Measurements from ENCODE around the gene PPP1R36. TPM values are rescaled to one million over a fixed set of nuclear protein-coding genes. Genes with fewer than 3 reads are reported as not detected.

The PPP1R36 gene
- total and polyA plus RNA-seq, 12 donors: 0.27 to 2.2 (median 0.93) TPM

DNA sequence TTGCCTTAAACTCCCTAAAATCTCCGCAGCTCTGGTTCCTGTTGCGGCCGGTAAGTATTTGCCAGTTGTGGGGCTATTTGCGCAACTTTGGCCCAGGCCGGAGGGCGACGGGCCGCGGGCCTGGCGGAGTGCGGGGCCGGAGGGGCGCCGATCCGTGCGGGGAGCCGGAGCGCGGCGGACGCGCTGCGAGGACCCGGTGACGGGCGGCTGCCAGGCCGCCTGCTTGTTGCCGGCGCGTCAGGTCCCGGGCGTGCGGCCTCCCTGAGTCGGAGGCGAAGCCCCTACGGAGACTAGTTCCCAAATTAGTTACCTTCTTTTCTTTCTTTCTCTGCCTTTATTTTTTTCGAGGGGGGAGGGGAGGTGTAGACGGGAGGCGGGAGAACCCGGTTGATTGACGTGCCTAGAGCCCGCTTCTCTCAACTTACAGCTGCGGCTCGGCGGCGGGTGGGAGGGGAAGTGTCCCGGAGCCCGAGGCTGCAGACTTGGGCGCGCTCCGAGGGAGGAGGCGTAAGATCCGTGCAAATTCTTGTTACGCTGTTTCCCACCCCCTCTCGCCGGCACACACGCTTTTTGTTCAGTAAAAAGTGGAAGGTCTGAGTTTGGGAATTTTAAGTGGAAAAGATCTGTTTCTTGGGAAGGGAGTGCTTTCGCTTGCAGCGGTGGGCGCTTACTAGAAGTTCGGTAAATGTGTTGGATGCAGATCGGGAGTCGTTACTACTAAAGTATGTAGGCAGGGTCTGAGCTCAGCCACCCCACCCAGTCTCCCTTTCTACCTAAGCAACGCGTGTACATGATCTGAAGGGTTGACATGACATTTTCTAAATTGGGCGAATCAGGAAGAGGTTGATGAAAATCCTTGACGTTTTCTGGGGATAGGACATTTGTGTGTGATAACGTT, 44.6 kb upstream of the PPP1R36 start:
- Histone ChIP-seq H3K9me3 (replicated peaks in 1 of 3) (no peaks in the 10 kb centered on the region), H3K4me1 (replicated peaks in 1 of 2) (peaks cover 26 to 68% of the 10 kb centered on the region in 2 donors), H3K4me3 (peak overlapping the region; percentile 66 to 89 (median 74)), H3K27ac (peak overlapping the region; percentile 93 to 100 (median 99)), H3K27me3 (no peaks in the 10 kb centered on the region), H3K36me3 (replicated peaks in 1 of 2) (no peaks in the 10 kb centered on the region)
- DNase-seq: peak; percentile 87 to 94 (median 91)
- intact Hi-C loops (cut with DNase I): no loop called here
- WGBS, 4 donors: 0 to 1% (median 0%) methylated on average over 31 to 68 of the region's 68 CpGs
- no peak for TF ChIP-seq POLR2A (IDR thresholded peaks at IDR 0.05)
- TF ChIP-seq, protein P1, sequence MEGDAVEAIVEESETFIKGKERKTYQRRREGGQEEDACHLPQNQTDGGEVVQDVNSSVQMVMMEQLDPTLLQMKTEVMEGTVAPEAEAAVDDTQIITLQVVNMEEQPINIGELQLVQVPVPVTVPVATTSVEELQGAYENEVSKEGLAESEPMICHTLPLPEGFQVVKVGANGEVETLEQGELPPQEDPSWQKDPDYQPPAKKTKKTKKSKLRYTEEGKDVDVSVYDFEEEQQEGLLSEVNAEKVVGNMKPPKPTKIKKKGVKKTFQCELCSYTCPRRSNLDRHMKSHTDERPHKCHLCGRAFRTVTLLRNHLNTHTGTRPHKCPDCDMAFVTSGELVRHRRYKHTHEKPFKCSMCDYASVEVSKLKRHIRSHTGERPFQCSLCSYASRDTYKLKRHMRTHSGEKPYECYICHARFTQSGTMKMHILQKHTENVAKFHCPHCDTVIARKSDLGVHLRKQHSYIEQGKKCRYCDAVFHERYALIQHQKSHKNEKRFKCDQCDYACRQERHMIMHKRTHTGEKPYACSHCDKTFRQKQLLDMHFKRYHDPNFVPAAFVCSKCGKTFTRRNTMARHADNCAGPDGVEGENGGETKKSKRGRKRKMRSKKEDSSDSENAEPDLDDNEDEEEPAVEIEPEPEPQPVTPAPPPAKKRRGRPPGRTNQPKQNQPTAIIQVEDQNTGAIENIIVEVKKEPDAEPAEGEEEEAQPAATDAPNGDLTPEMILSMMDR (IDR thresholded peaks at IDR 0.05): no peak

GRCh38 chr14:64506721-64507120, 43.0 kb upstream of the PPP1R36 start:
- H3K4me1 ChIP-seq (replicated peaks in 1 of 2): peaks cover 24 to 67% of the 10 kb centered on the region in 2 donors

DNA sequence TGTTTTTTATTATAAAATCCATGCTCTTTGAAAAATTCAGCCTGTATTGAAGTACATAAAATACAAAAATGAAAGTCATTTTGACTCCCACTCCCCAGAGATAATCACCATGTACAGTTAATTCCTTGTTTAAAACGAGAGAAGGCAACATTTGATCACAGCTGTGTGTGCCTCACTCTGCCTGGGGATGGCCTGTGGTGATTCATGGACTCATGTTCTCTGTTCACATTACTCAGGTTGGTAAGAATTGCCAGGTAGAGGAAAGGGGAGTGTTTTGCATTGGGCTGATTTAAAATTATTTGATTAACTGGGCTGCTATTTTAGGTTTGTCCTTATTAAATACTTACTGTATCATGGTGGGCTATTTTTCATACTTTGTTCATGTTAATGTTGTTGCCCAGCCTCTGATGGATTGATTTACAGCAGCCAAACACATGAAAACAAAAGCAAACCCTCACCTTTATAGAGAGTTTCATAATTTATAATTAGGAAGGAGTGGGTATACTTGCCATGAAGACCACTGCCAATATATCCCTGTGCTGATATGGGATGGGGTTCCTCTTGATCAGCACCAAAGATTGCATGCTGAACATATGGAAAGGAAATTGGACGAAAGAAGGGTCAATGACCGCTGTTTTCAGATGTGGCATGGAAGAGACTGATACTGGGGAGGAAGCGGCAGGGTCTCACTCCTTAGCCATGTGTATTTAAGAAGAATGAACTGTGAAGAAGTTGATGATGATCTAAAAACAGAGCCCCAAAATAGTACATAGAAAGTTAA, 42.2 kb upstream of the PPP1R36 start:
- H3K9me3 ChIP-seq (replicated peaks in 1 of 3): no peaks in the 10 kb centered on the region
- H3K27me3 ChIP-seq: no peaks in the 10 kb centered on the region
- peak overlapping the region in 1 of 4 donors; percentile 20 for H3K4me3 ChIP-seq
- TF ChIP-seq, protein P1 (IDR thresholded peaks at IDR 0.05): no peak
- no peak for TF ChIP-seq POLR2A (IDR thresholded peaks at IDR 0.05)
- DNase-seq: peak in 3 of 7 donors; percentile 20 to 43 (median 38)
- H3K36me3 ChIP-seq (replicated peaks in 1 of 2): no peaks in the 10 kb centered on the region
- 65 to 73% (median 69%) methylated on average over 4 of the region's 4 CpGs for WGBS, 4 donors
- H3K4me1 ChIP-seq (replicated peaks in 1 of 2): peaks cover 20 to 67% of the 10 kb centered on the region in 2 donors
- peak overlapping the region in 1 of 5 donors; percentile 99 for H3K27ac ChIP-seq
- intact Hi-C loops (cut with DNase I): no loop called here

More at GRCh38 chr14:64506721-64507120, 43.0 kb upstream of the PPP1R36 start:
- TF ChIP-seq, protein P1 (IDR thresholded peaks at IDR 0.05): no peak
- no peak for TF ChIP-seq POLR2A (IDR thresholded peaks at IDR 0.05)
- peak overlapping the region in 4 of 5 donors; percentile 33 to 99 (median 65) for H3K27ac ChIP-seq
- H3K9me3 ChIP-seq (replicated peaks in 1 of 3): no peaks in the 10 kb centered on the region
- intact Hi-C loops (cut with DNase I): no loop called here
- no peaks in the 10 kb centered on the region for H3K27me3 ChIP-seq
- 19 to 25% (median 25%) methylated on average over 3 of the region's 3 CpGs for WGBS, 4 donors
- H3K4me3 ChIP-seq: peak overlapping the region in 1 of 4 donors; percentile 89
- peak in 1 of 7 donors; percentile 21 for DNase-seq
- no peaks in the 10 kb centered on the region for H3K36me3 ChIP-seq (replicated peaks in 1 of 2)

DNA sequence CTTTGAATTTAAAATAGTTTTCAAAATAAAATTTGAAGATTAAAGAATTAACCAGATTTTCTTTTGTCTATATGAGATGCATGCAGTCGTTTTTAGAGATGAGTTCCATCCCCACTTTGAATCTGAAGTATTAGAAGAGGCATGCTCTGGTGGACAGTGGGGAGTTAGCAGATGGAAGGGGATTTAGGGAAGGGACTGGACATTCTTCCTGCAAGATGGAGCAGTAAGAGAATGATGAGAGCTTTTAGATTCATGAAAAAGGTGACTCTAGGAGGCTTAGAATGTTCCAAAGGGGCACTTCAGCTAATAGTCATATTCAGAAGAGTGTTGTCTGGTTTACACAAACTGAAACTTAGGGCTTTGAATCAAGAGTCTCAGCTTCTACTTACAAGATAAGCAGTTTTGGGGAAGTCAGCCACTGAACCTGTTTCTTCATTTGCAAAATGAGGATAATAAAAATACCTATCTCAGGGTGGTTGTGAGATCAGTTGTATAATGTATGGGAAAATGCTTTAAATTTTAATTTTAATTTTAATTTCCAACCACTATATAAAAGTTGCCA, 41.5 kb upstream of the PPP1R36 start:
- Histone ChIP-seq H3K4me1 (replicated peaks in 1 of 2) (peaks cover 17 to 69% of the 10 kb centered on the region in 2 donors), H3K9me3 (replicated peaks in 1 of 3) (no peaks in the 10 kb centered on the region), H3K4me3 (no peak overlapping the region), H3K27me3 (no peaks in the 10 kb centered on the region), H3K27ac (peak overlapping the region in 1 of 5 donors; percentile 99), H3K36me3 (replicated peaks in 1 of 2) (no peaks in the 10 kb centered on the region)
- TF ChIP-seq POLR2A (IDR thresholded peaks at IDR 0.05): no peak
- TF ChIP-seq, protein P1 (IDR thresholded peaks at IDR 0.05): no peak
- no peak for DNase-seq
- intact Hi-C loops (cut with DNase I): no loop called here
- 46 to 59% (median 51%) methylated on average over 1 of the region's 1 CpG for WGBS, 4 donors

Measured in adrenal gland (tissue), 12 donors.